Transverse colon (tissue), 4 donors: Measurements from ENCODE around the gene IFT122. TPM values are rescaled to one million over a fixed set of nuclear protein-coding genes. Genes with fewer than 3 reads are reported as not detected.

Source experiments
- DNase-seq: peaks from one replicate; pipeline ENCODE4 v3.0.0-alpha.2; 2019
- H3K27ac ChIP-seq, 4 donors: fragments of 200-600 bp; sonication (generic); 2 replicates each; pipeline ENCODE4 v1.5.1; 2016 to 2018; ENCODE audit warnings: inconsistent platforms in 4 of 4
- H3K27me3 ChIP-seq: fragments of 200-600 bp; sonication (generic); 2 replicates; pipeline ENCODE4 v1.5.1; 2017; ENCODE audit warnings: inconsistent platforms
- H3K36me3 ChIP-seq, 4 donors: fragments of 200-600 bp; sonication (generic); 2 replicates each; pipeline ENCODE4 v1.5.1; 2017 to 2019; ENCODE audit warnings: inconsistent platforms in 4 of 4
- H3K4me1 ChIP-seq, 4 donors: fragments of 200-600 bp; sonication (generic); 2 replicates each; pipeline ENCODE4 v1.5.1; 2017 to 2020; ENCODE audit warnings: inconsistent platforms in 4 of 4
- H3K4me3 ChIP-seq, 4 donors: fragments of 200-600 bp; sonication (generic); 1 replicate in 1 of 4; 2 replicates in 3 of 4; pipeline versions ENCODE4 v1.5.1 to v1.6.1; 2017 to 2019; ENCODE audit warnings: inconsistent platforms in 4 of 4
- H3K9me3 ChIP-seq, 2 donors: fragments of 200-600 bp; sonication (generic); 2 replicates each; pipeline ENCODE4 v1.5.1; 2017 to 2019; ENCODE audit warnings: inconsistent platforms in 2 of 2
- EP300 ChIP-seq: sonication (generic); formaldehyde crosslinking; IDR thresholded peaks from one replicate; pipeline ENCODE4 v1.6.1; 2017; ENCODE audit warnings: antibody characterized with exemption, low read depth
- POLR2A ChIP-seq: fragments of 450-650 bp; IDR thresholded peaks from one replicate; pipeline ENCODE4 v1.6.1; 2016; ENCODE audit warnings: antibody characterized with exemption, mild to moderate bottlenecking, moderate library complexity
- POLR2AphosphoS5 ChIP-seq, 3 donors: sonication (generic); formaldehyde crosslinking; IDR thresholded peaks; one replicate each; pipeline ENCODE4 v1.6.1; 2016; ENCODE audit warnings: antibody characterized with exemption in 3 of 3
- WGBS, 2 donors: methylation state at CpG; one replicate each; pipeline ENCODE4 v1.1.5; 2018; ENCODE audit warnings: low coverage in 1 of 2; 5-methylcytosine and 5-hydroxymethylcytosine counted together
- in situ Hi-C, 4 donors: fragments of 200-750 bp; cut with MboI; loops; one replicate each; pipeline versions ENCODE4 v1.15.0 to v1.15.1; 2017; ENCODE audit warnings: low sequenced_read_pairs in 3 of 4, low pct_ligation_motif_present in 1 of 4, low pct_unique_long_range_greater_than_20kb in 1 of 4
- intact Hi-C: fragments of 100-400 bp; cut with DNase I; formaldehyde crosslinking; loops from one replicate; pipeline ENCODE4 v1.15.1; 2023; ENCODE audit warnings: low total_unique reads
- total RNA-seq, 4 donors: library from RNA; depleted of rRNA; stranded (reverse); fragments of >200 nt; gene quantifications; one replicate each; pipeline ENCODE4 v1.1.0, GENCODE V29; 2016
- TF ChIP-seq, protein P1 (sequence below), 5 experiments: fragments of 200-600 bp in 3 of 5; fragments of 450-650 bp in 2 of 5; sonication (generic) in 3 of 5; IDR thresholded peaks; 1 replicate in 2 of 5; 2 replicates in 3 of 5; pipeline ENCODE4 v1.5.1; 2016 to 2017; ENCODE audit warnings: antibody characterized with exemption in 5 of 5, inconsistent platforms in 3 of 5, mild to moderate bottlenecking in 2 of 5, moderate library complexity in 1 of 5

The IFT122 gene
- total RNA-seq, 4 donors from 2014 or later, result 15.0 to 77.6 (median 16.7) TPM

DNA sequence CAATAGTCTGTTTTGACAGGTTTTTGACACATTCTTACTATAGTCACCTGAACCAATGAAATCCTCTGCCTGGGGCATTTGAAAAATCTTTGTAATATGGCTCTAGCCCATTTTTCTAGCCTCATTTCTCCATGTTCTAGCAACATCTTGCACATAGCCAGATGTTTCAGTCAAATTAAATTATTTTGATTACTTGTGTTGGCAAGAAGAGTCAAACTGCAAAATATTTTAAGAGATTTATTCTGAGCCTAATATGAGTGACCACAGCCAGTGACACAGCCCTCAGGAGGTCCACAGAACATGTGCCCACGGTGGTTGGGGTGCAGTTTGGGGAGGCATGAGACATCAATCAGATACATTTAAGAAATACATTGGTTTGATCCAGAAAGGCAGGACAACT lies 6.9 kb downstream of the IFT122 start:
- 81% methylated on average over 1 of the region's 1 CpG; no CpG with 5 or more reads in 1 of the 2 donors for WGBS, 2 donors
- Histone ChIP-seq H3K9me3 (no peaks in the 10 kb centered on the region), H3K4me3 (no peak overlapping the region), H3K27ac (no peak overlapping the region), H3K36me3 (no peaks in the 10 kb centered on the region), H3K4me1 (peaks cover 0 to 9% (median 4%) of the 10 kb centered on the region in 4 donors), H3K27me3 (no peaks in the 10 kb centered on the region)
- DNase-seq, result no peak
- intact Hi-C loops (no loop called here), in situ Hi-C loops (no loop called here)
- TF ChIP-seq EP300 (no peak), POLR2A (no peak), POLR2AphosphoS5 (IDR thresholded peaks at IDR 0.05) (no peak)
- TF ChIP-seq, protein P1, sequence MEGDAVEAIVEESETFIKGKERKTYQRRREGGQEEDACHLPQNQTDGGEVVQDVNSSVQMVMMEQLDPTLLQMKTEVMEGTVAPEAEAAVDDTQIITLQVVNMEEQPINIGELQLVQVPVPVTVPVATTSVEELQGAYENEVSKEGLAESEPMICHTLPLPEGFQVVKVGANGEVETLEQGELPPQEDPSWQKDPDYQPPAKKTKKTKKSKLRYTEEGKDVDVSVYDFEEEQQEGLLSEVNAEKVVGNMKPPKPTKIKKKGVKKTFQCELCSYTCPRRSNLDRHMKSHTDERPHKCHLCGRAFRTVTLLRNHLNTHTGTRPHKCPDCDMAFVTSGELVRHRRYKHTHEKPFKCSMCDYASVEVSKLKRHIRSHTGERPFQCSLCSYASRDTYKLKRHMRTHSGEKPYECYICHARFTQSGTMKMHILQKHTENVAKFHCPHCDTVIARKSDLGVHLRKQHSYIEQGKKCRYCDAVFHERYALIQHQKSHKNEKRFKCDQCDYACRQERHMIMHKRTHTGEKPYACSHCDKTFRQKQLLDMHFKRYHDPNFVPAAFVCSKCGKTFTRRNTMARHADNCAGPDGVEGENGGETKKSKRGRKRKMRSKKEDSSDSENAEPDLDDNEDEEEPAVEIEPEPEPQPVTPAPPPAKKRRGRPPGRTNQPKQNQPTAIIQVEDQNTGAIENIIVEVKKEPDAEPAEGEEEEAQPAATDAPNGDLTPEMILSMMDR (IDR thresholded peaks at IDR 0.05), result no peak

DNA sequence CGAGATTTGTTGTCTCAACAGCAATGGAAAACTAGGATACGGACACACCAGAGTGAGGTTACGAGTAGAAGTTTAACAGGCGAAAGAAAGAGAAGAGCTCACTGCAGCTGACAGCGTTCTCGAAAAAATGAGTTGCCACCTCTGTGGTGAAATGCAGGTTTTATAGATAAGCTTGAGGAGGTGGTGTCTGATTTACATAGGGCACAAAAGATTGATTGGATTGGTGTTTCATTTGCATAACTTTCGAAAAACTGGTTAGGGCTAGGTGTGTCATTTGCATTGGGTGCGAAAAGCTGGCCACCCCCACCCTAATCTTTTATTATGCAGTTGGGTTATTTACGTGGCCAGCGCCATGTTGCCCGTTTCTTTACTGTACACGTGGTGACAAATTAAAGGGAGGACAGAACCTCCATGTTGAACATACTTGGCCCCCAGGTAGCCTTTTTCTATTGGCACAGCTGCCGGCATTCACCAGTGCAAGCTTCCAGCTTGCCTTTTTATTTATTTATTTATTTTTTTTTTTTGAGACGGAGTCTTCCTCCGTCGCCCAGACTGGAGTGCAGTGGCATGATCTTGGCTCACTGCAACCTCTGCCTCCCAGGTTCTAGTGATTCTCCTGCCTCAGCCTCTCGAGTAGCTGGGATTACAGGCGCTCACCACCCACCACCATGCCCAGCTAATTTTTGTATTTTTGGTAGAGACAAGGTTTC lies 8.3 kb downstream of the IFT122 start:
- Histone ChIP-seq H3K27me3 (no peaks in the 10 kb centered on the region), H3K4me3 (no peak overlapping the region), H3K4me1 (no peaks in the 10 kb centered on the region), H3K27ac (no peak overlapping the region), H3K9me3 (no peaks in the 10 kb centered on the region), H3K36me3 (no peaks in the 10 kb centered on the region)
- no peak for TF ChIP-seq POLR2A
- TF ChIP-seq, protein P1 (IDR thresholded peaks at IDR 0.05), result no peak
- intact Hi-C loops, result no loop called here
- no peak for DNase-seq
- in situ Hi-C loops, result no loop called here
- WGBS, 2 donors, result 91 to 95% methylated on average over 18 of the region's 18 CpGs

DNA sequence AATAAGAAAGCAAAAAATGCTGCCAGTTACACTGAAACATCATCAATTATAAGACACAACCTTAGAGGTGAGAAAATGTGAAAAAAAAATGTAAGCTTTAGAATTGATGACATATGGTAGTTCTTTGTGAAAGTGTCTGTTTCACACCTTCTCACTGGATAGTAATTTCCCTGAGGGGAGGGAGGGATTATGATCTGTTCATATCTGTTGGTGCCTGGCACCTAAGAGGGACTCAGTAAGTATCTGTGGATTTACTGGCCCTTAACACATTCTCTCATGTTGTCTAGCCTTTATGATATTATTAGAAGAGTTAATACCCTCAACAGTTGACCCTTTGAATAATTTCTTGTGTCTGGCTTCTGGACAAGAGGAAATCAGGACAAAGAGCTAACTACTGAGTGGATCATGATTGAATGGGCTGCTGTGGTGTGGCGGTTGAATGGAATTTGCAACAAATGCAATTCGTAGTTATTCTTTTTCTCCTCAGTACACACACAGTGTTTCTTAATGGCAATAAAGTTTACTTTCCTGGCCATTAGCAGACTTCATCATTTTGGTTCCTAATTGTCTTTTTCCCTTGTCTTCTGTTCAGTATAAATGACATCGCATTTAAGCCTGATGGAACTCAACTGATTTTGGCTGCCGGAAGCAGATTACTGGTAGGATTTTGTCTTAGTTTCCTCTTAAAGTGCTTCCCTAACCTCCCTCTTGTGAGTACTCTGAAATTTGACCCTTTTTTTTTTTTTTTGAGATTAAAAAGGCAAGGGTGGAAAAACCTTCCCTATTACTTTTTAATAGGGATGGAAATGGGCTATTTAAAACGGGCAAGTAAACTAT lies 9.5 kb downstream of the IFT122 start:
- H3K9me3 ChIP-seq, result no peaks in the 10 kb centered on the region
- intact Hi-C loops, result no loop called here
- H3K4me1 ChIP-seq, result no peaks in the 10 kb centered on the region

DNA sequence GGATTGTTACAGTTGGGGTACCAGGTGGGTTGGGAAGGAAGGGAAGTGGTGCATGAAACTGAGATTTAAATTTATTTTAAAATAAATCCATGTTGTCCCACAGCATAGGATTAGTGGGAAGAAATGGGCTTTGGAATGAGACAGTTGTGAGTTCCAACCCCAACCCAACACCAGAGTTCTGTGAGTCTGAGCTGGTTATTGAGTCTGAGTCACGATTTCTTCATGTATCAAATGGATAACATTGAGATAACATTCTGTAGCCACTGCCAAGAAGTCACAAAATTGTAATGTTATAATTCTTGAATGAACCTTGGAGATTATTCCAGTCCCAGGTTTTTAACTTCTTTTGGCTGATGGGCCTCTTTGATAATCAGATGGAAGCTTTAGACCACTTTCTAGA lies 13.7 kb downstream of the IFT122 start:
- intact Hi-C loops (no loop called here), in situ Hi-C loops (no loop called here)
- whole genome bisulfite sequencing, 2 donors, result 93 to 100% methylated on average over 1 of the region's 1 CpG
- no peak for TF ChIP-seq EP300
- no peak for TF ChIP-seq POLR2AphosphoS5 (IDR thresholded peaks at IDR 0.05)
- TF ChIP-seq, protein P1 (IDR thresholded peaks at IDR 0.05), result no peak
- TF ChIP-seq POLR2A, result no peak
- no peak overlapping the region for H3K4me3 ChIP-seq
- H3K27me3 ChIP-seq, result no peaks in the 10 kb centered on the region
- H3K9me3 ChIP-seq, result no peaks in the 10 kb centered on the region
- peaks cover 0 to 16% (median 0%) of the 10 kb centered on the region in 4 donors for H3K36me3 ChIP-seq
- no peak for DNase-seq
- H3K27ac ChIP-seq, result no peak overlapping the region
- no peaks in the 10 kb centered on the region for H3K4me1 ChIP-seq

More for the DNA sequence above, 9.5 kb downstream of the IFT122 start:
- no peak overlapping the region for H3K4me3 ChIP-seq
- H3K27ac ChIP-seq, result no peak overlapping the region
- DNase-seq, result no peak
- no peaks in the 10 kb centered on the region for H3K36me3 ChIP-seq
- WGBS, 2 donors, result 77 to 79% methylated on average over 5 of the region's 5 CpGs
- no peaks in the 10 kb centered on the region for H3K27me3 ChIP-seq
- in situ Hi-C loops, result no loop called here
- TF ChIP-seq, protein P1 (IDR thresholded peaks at IDR 0.05), result no peak
- TF ChIP-seq EP300 (no peak), POLR2AphosphoS5 (IDR thresholded peaks at IDR 0.05) (no peak), POLR2A (no peak)
